HepG2 (cell line): ENCODE measurements around the gene LUC7L2. TPM values are rescaled to one million over a fixed set of nuclear protein-coding genes. Genes with fewer than 3 reads are reported as not detected.
A peak's percentile ranks its signal among the peaks of the same experiment; 100 is the strongest.

Experiments used
- ATAC-seq: fragments of 200-7000 bp; cut with Tn5 transposase; 3 replicates; pipeline ENCODE4 v1.9.1; 2020; ENCODE audit warnings: mild to moderate bottlenecking, moderate library complexity
- BruUV-seq: library from RNA; stranded (reverse); fragments of 400-500 nt; replicated peaks from 2 replicates; lab custom pipeline; 2021; lab: Mats Ljungman, UMichigan
- CTCF ChIA-PET: fragments of 300-600 bp; formaldehyde crosslinking; extraction: SDS; loops from one replicate; lab custom pipeline; 2021; ENCODE audit warnings: low total read pairs, inconsistent platforms, low intra/inter-chr PET ratio; lab: Yijun Ruan, JAX
- POLR2A ChIA-PET: fragments of 350-600 bp; sonication (Branson Sonifier 250); formaldehyde crosslinking; loops from one replicate; lab custom pipeline; 2020; ENCODE audit warnings: antibody characterized with exemption, inconsistent platforms; lab: Yijun Ruan, JAX
- DNase-seq: peaks from one replicate; pipeline ENCODE4 v3.0.0-alpha.2; 2015; ENCODE audit warnings: low spot score
- FAIRE-seq: peaks from 3 replicates; lab custom pipeline; 2011; peaks lifted over from hg19 to GRCh38; lab: Jason Lieb, UNC
- H2AFZ ChIP-seq: one replicate; pipeline ENCODE4 v1.6.1; 2011; ENCODE audit warnings: low read length, inconsistent platforms
- H3K27ac ChIP-seq: fragments of 300-600 bp; 3 replicates; pipeline ENCODE4 v1.8.0; 2011; ENCODE audit warnings: mixed run types, mild to moderate bottlenecking, mixed read lengths, low read length, inconsistent platforms; ENCODE audit not compliant: insufficient read depth; ENCODE audit errors: extremely low read length
- H3K27me3 ChIP-seq, 2 experiments: fragments of 200-600 bp in 1 of 2; 2 replicates in 1 of 2; 3 replicates in 1 of 2; pipeline versions ENCODE4 v1.6.0 to v1.8.0; 2011; ENCODE audit warnings: low read length in 2 of 2, mild to moderate bottlenecking in 2 of 2, moderate library complexity in 2 of 2, inconsistent platforms in 1 of 2; ENCODE audit not compliant: insufficient read depth in 2 of 2, control insufficient read depth in 1 of 2
- H3K36me3 ChIP-seq, 2 experiments: fragments of 200-600 bp in 1 of 2; replicated peaks in 1 of 2; 2 replicates in 1 of 2; 3 replicates in 1 of 2; pipeline versions ENCODE4 v1.5.1 to v1.8.0; 2011; ENCODE audit warnings: low read length in 2 of 2, inconsistent platforms in 1 of 2; ENCODE audit not compliant: insufficient read depth in 2 of 2, control insufficient read depth in 1 of 2
- H3K4me1 ChIP-seq: 2 replicates; pipeline ENCODE4 v1.5.1; 2012; ENCODE audit warnings: low read length, inconsistent platforms; ENCODE audit not compliant: insufficient read depth
- H3K4me2 ChIP-seq: 2 replicates; pipeline ENCODE4 v1.6.0; 2011; ENCODE audit warnings: low read depth, low read length, inconsistent platforms
- H3K4me3 ChIP-seq, 3 experiments: fragments of 200-600 bp in 1 of 3; sonication (generic), shearing (Covaris generic) in 1 of 3; replicated peaks in 1 of 3; 2 replicates each; pipeline ENCODE4 v1.5.1; 2011 to 2016; ENCODE audit warnings: low read length in 3 of 3, inconsistent platforms in 2 of 3, low read depth in 2 of 3, mild to moderate bottlenecking in 2 of 3, control low read depth in 1 of 3, mixed read lengths in 1 of 3; ENCODE audit not compliant: insufficient read depth in 1 of 3
- H3K79me2 ChIP-seq: one replicate; pipeline ENCODE4 v1.6.1; 2011; ENCODE audit warnings: low read length, inconsistent platforms; ENCODE audit not compliant: insufficient read depth
- H3K9ac ChIP-seq: 2 replicates; pipeline ENCODE4 v1.6.0; 2011; ENCODE audit warnings: mild to moderate bottlenecking, low read depth, low read length, inconsistent platforms; ENCODE audit not compliant: insufficient read depth
- H3K9me3 ChIP-seq: 2 replicates; pipeline ENCODE4 v1.5.1; 2012; ENCODE audit warnings: mild to moderate bottlenecking, low read length
- H4K20me1 ChIP-seq: 2 replicates; pipeline ENCODE4 v1.6.0; 2011; ENCODE audit warnings: inconsistent platforms, mild to moderate bottlenecking, low read length, moderate library complexity; ENCODE audit not compliant: insufficient read depth
- ARNT ChIP-seq: fragments of 450-650 bp; IDR thresholded peaks from 2 replicates; pipeline ENCODE4 v1.6.1; 2017
- ATAD3A ChIP-seq: sonication (generic); formaldehyde crosslinking; IDR thresholded peaks from 2 replicates; pipeline ENCODE4 v1.4.0; 2020; ENCODE audit warnings: missing genetic modification reagents
- ELF4 ChIP-seq: sonication (generic); formaldehyde crosslinking; IDR thresholded peaks from 2 replicates; pipeline ENCODE4 v1.5.0; 2020; ENCODE audit warnings: missing genetic modification reagents, mild to moderate bottlenecking, moderate library complexity, borderline replicate concordance
- EP300 ChIP-seq, 3 experiments: sonication (generic) in 1 of 3; formaldehyde crosslinking in 1 of 3; IDR thresholded peaks; 2 replicates each; pipeline versions ENCODE4 v1.5.1 to v1.6.1; 2011 to 2020; ENCODE audit warnings: low read depth in 2 of 3, low read length in 2 of 3, borderline replicate concordance in 1 of 3, improper control_type of control experiment in 1 of 3, mild to moderate bottlenecking in 1 of 3, missing genetic modification reagents in 1 of 3, moderate library complexity in 1 of 3
- GABPB1 ChIP-seq: IDR thresholded peaks from 2 replicates; pipeline ENCODE4 v1.6.1; 2016; ENCODE audit warnings: mild to moderate bottlenecking, missing genetic modification reagents, moderate library complexity, missing compliant biosample characterization
- HOXD1 ChIP-seq: sonication (generic); formaldehyde crosslinking; IDR thresholded peaks from 2 replicates; pipeline ENCODE4 v1.5.0; 2020; ENCODE audit warnings: missing genetic modification reagents
- ISL2 ChIP-seq: sonication (generic); formaldehyde crosslinking; IDR thresholded peaks from 2 replicates; pipeline ENCODE4 v1.5.0; 2020; ENCODE audit warnings: missing genetic modification reagents
- KDM1A ChIP-seq: IDR thresholded peaks from 2 replicates; pipeline ENCODE4 v1.6.1; 2016; ENCODE audit warnings: missing compliant biosample characterization
- MYNN ChIP-seq: sonication (generic); formaldehyde crosslinking; IDR thresholded peaks from 2 replicates; pipeline ENCODE4 v1.4.0; 2020; ENCODE audit warnings: mild to moderate bottlenecking, low read depth, missing genetic modification reagents
- NR0B2 ChIP-seq: sonication (generic); formaldehyde crosslinking; IDR thresholded peaks from 2 replicates; pipeline ENCODE4 v1.4.0; 2020; ENCODE audit warnings: mild to moderate bottlenecking, missing genetic modification reagents
- RELA ChIP-seq: sonication (generic); formaldehyde crosslinking; IDR thresholded peaks from 2 replicates; pipeline ENCODE4 v1.4.0; 2020; ENCODE audit warnings: missing genetic modification reagents
- ZBTB34 ChIP-seq: sonication (generic); formaldehyde crosslinking; IDR thresholded peaks from 2 replicates; pipeline ENCODE4 v1.8.0; 2022; ENCODE audit warnings: mild to moderate bottlenecking, missing genetic modification reagents
- ZFAT ChIP-seq: sonication (generic); formaldehyde crosslinking; conservative IDR thresholded peaks from 2 replicates; pipeline ENCODE4 v1.8.1; 2023; ENCODE audit warnings: missing genetic modification reagents, inconsistent platforms
- ZNF230 ChIP-seq: sonication (generic); formaldehyde crosslinking; IDR thresholded peaks from 2 replicates; pipeline ENCODE4 v1.4.0; 2020; ENCODE audit warnings: mild to moderate bottlenecking, missing genetic modification reagents
- ZNF343 ChIP-seq: sonication (generic); formaldehyde crosslinking; IDR thresholded peaks from 2 replicates; pipeline ENCODE4 v1.4.0; 2020; ENCODE audit warnings: mild to moderate bottlenecking, missing genetic modification reagents
- ZNF672 ChIP-seq: sonication (generic); formaldehyde crosslinking; IDR thresholded peaks from 2 replicates; pipeline ENCODE4 v1.8.1; 2022; ENCODE audit warnings: missing genetic modification reagents
- WGBS: methylation state at CpG from one replicate; pipeline ENCODE4 v1.1.6; 2017; ENCODE audit warnings: low lambda C conversion rate; 5-methylcytosine and 5-hydroxymethylcytosine counted together
- in situ Hi-C: cut with HindIII; loops from 2 replicates; pipeline ENCODE4 v1.10.0; 2017; ENCODE audit warnings: low pct_unique_long_range_greater_than_20kb; ENCODE audit not compliant: extremely low pct_ligation_motif_present
- intact Hi-C: fragments of 100-400 bp; cut with micrococcal nuclease; formaldehyde crosslinking; loops from one replicate; pipeline ENCODE4 v1.10.0; 2022; ENCODE audit not compliant: unreplicated experiment
- polyA plus RNA-seq, 8 experiments: library from polyadenylated mRNA; depleted of rRNA in 3 of 8; stranded (reverse) in 7 of 8; unstranded in 1 of 8; fragments of >200 nt; fragmentation: Illumina TruSeq in 4 of 8; extraction: Trizol in 4 of 8; gene quantifications; 2 replicates each; pipeline versions ENCODE4 v1.2.1 to v1.2.3, GENCODE V29; 2011 to 2016; ENCODE audit warnings: low read depth in 4 of 8, missing spikeins in 1 of 8, mixed read lengths in 1 of 8; ENCODE audit not compliant: insufficient read depth in 1 of 8
- total RNA-seq, 5 experiments: library from RNA; depleted of rRNA; stranded (reverse); fragments of >200 nt; fragmentation: Illumina TruSeq; extraction: Trizol; gene quantifications; 2 replicates each; pipeline ENCODE4 v1.2.3, GENCODE V29; 2016; ENCODE audit warnings: low read depth in 1 of 5
- TF ChIP-seq, protein P1 (sequence below): sonication (generic); formaldehyde crosslinking; IDR thresholded peaks from 2 replicates; pipeline ENCODE4 v1.8.0; 2022; ENCODE audit warnings: mild to moderate bottlenecking, missing genetic modification reagents, borderline replicate concordance

Gene LUC7L2
- total and polyA plus RNA-seq, 2 of the 13 experiments (the other 11 are each of a cell fraction or from before 2014, with no cell fraction given), result 17.9 to 50.7 TPM

GRCh38 chr7:139387594-139387993, 27.9 kb downstream of the LUC7L2 start:
- ATAC-seq, result no peak
- WGBS, result 98% methylated on average over 5 of the region's 5 CpGs
- H3K4me2 ChIP-seq, result no peak overlapping the region
- H3K9me3 ChIP-seq, result no peaks in the 10 kb centered on the region
- H3K27me3 ChIP-seq, result no peaks in the 10 kb centered on the region
- in situ Hi-C loops (no loop called here), intact Hi-C loops (no loop called here)
- H2AFZ ChIP-seq, result no peak overlapping the region
- ChIA-PET POLR2A (no interaction called here), CTCF (no interaction called here)
- TSS peak; percentile 22 for BruUV-seq
- H3K9ac ChIP-seq, result no peak overlapping the region
- peaks cover 6 to 42% of the 10 kb centered on the region in 2 experiments for H3K36me3 ChIP-seq
- peaks cover 39% of the 10 kb centered on the region for H3K79me2 ChIP-seq
- DNase-seq, result no peak
- no peak overlapping the region for H3K4me3 ChIP-seq
- H3K4me1 ChIP-seq, result no peaks in the 10 kb centered on the region
- TF ChIP-seq ZFAT (no peak), ZNF230 (CRISPR knock-in tag) (no peak), ATAD3A (CRISPR knock-in tag) (no peak), RELA (CRISPR knock-in tag) (no peak), ELF4 (CRISPR knock-in tag) (no peak)
- TF ChIP-seq, protein P1, sequence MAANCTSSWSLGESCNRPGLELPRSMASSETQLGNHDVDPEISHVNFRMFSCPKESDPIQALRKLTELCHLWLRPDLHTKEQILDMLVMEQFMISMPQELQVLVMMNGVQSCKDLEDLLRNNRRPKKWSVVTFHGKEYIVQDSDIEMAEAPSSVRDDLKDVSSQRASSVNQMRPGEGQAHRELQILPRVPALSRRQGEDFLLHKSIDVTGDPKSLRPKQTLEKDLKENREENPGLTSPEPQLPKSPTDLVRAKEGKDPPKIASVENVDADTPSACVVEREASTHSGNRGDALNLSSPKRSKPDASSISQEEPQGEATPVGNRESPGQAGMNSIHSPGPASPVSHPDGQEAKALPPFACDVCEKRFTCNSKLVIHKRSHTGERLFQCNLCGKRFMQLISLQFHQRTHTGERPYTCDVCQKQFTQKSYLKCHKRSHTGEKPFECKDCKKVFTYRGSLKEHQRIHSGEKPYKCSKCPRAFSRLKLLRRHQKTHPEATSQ (CRISPR knock-in tag), result no peak
- H3K27ac ChIP-seq, result no peak overlapping the region
- FAIRE-seq, result no peak
- peaks cover 12% of the 10 kb centered on the region for H4K20me1 ChIP-seq

DNA sequence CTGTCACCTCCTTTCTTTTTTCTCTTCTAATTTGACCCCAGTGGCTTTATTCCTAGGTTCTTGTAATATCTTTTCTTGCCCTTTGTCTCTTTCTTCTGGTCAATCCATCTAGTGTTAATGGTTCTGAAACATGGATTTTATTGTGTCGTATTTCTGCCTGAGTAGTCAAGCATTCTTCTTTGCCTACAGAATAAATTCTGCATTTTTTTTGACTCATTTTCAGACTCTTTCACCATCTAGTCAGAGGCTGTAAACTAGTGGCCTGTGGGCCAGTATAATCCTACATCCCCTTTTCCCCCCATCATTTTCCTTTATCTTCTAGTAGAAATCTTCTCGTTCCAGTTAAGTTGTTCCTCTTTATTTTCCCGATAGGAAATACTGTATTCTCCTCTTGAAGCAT, 29.4 kb downstream of the LUC7L2 start:
- Histone ChIP-seq H3K27me3 (no peaks in the 10 kb centered on the region), H3K27ac (no peak overlapping the region), H3K4me1 (no peaks in the 10 kb centered on the region), H3K79me2 (peaks cover 40% of the 10 kb centered on the region), H4K20me1 (peaks cover 12% of the 10 kb centered on the region), H2AFZ (no peak overlapping the region), H3K4me3 (no peak overlapping the region), H3K9me3 (no peaks in the 10 kb centered on the region), H3K9ac (no peak overlapping the region), H3K4me2 (no peak overlapping the region), H3K36me3 (peaks cover 10 to 42% of the 10 kb centered on the region in 2 experiments)
- WGBS, result 96% methylated on average over 3 of the region's 3 CpGs
- intact Hi-C loops (no loop called here), in situ Hi-C loops (no loop called here)
- FAIRE-seq, result no peak
- no peak for ATAC-seq
- POLR2A ChIA-PET, result no interaction called here
- BruUV-seq, result TSS peak; percentile 30
- CTCF ChIA-PET, result no interaction called here
- DNase-seq, result no peak
- no peak for TF ChIP-seq NR0B2 (CRISPR knock-in tag)
- TF ChIP-seq MYNN (CRISPR knock-in tag), result no peak
- TF ChIP-seq ZNF343 (CRISPR knock-in tag), result no peak
- TF ChIP-seq ZNF672 (CRISPR knock-in tag), result no peak
- no peak for TF ChIP-seq KDM1A (CRISPR knock-in tag)
- no peak for TF ChIP-seq GABPB1 (CRISPR knock-in tag)
- TF ChIP-seq ISL2 (CRISPR knock-in tag), result no peak
- TF ChIP-seq HOXD1 (CRISPR knock-in tag), result no peak
- no peak for TF ChIP-seq EP300 (IDR thresholded peaks at IDR 0.05; ENCODE audit: low read depth in 2 of 2, low read length in 2 of 2)
- no peak for TF ChIP-seq EP300 (CRISPR knock-in tag; IDR thresholded peaks at IDR 0.05; ENCODE audit: borderline replicate concordance)
- no peak for TF ChIP-seq ARNT
- TF ChIP-seq ZBTB34 (CRISPR knock-in tag), result no peak
